ENCODE results near the gene FXYD6.

The FXYD6 gene

DNA sequence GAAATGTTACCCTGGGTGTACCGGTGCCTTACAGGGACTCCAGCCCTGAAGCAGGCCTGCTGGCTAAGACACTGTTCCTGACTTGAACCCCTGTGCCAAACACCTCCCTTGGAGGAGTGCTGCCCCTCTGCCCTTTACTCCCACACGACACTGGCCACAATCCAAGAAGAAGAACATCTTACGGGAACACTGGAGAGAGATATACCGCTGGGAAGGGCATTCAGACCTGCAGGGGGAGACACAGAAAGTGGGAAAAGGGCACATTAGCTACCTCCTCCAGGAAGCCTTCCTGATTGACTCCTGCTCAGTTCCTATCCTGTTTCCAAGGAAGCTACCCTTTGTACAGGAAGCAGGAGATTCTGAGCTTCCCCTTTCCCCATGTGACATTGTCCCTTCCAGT lies 34.1 kb upstream of the FXYD6 start:
- DNase-seq = no peak

DNA sequence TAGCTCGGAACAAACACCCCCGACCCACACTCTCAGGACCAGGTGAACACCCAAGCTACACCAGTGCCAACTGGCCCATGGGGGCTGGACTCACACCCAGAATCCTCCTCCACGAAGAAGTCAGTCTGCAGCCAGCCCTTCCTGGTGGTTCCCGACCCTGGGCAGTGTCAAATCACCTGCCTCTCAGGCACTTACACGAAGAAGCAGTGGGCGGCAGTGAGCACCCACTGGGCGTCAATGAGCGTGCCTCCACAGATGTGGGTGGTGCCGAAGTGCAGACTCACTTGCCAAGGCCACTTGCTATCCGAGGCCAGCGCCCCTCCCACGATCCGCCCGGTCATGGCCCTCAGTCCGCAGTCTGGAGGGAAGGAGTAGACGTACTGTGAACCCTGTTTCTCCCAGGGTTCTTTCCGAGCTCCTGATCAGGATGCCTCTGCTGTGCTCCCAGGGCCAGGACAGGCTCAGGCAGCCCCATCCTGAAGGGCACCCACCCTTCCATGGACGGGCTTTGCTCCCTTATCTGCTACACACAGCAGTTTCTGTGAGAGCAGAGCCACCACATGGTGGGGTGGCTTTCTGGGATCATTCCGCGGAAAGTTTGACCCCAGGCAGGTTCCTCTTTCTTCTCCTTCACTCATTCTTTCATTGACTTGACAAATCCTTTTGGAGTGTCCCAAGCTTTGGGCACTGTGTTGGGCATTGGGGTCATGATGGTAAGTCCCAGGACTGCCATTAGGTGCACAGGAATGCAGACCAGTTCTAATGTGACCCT lies 33.3 kb upstream of the FXYD6 start:
- DNase-seq = no peak

GRCh38 chr11:117908959-117909610 lies 32.6 kb upstream of the FXYD6 start:
- no peak for DNase-seq

- DNase-seq = no peak
Observed at GRCh38 chr11:117908109-117908895, 31.8 kb upstream of the FXYD6 start.

- peak; percentile 89 for DNase-seq
Observed at GRCh38 chr11:117907276-117908108, 31.0 kb upstream of the FXYD6 start.

DNA sequence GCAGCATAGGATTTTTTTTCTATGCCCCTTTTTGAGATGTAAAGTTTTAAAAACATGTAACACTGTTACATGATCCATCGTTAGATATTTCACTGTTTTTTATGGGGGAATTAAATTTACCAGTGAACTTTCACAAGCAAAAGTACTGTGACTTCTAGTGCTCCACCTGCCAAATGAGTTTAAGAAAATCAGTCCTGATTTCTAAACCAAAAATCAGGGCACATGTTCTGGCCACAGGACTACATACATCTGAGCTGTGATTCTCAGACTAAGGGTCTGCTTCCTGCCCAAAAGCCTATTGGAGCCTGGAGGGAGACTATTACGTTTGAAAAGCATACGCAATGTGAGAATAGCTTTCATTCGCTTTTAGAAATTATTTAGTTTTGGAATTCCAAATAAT lies 30.3 kb upstream of the FXYD6 start:
- DNase-seq = no peak

- peak; percentile 31 for DNase-seq
Observed at GRCh38 chr11:117906126-117906525, 29.7 kb upstream of the FXYD6 start.

DNA sequence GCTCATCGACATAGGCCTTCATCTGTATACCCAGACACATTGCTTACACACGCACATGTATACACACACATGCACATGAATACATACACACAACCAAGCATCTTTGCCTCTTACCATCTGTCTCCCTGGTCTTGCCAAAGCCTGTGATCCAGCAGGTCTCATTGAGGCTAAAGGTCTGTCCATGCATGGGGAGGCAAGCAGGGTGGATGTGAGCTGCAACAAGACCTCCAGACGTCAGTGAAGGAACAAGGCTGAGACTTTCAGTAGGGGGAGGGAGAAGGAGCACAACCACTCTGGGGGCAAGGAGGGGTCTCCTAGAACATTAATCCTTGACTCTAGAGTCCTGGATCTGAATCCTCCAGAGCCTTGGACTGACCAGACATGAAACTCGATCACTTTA lies 29.1 kb upstream of the FXYD6 start:
- DNase-seq = no peak

- no peak for DNase-seq
Observed at GRCh38 chr11:117903505-117904382, 27.3 kb upstream of the FXYD6 start.

DNA sequence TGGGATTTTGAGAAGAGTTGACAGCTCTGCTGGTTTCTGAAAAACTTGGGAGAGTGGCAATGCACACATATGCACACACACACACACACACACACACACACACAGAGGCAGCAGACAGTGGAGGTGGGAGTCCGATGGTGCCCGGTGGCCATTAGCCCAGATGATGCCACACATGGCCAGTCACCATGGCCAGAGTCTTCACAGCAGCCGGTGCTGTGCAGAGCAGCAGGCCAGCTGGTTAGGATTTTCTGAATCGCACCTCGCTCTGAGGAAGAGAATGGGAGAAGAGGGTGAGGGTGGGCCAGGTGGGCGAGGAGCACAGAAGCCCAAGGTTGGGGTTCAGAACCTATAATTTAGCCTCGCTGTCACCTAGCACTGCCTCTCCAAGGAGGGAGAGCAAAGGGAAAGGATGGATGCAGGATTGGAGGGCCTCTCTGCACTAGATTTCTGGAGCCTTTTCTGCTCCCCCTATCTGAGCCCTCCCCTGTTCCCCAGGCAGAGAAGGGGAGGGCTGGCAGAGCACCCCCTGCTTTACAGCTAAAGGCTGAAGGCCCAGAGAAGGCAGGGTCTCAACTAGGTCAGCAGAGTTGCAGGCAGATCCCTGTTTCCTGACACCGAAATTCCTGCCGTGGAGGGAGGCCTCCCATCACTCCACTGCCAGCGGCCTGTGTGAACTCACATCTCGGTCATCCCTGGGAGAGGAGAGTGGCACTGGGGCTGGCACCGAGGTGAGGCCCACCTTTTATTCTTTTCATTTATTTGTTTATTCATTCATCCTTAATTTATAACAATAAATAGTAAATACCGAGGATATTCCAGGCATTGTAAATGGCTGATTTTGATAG lies 25.8 kb upstream of the FXYD6 start:
- no peak for DNase-seq

DNA sequence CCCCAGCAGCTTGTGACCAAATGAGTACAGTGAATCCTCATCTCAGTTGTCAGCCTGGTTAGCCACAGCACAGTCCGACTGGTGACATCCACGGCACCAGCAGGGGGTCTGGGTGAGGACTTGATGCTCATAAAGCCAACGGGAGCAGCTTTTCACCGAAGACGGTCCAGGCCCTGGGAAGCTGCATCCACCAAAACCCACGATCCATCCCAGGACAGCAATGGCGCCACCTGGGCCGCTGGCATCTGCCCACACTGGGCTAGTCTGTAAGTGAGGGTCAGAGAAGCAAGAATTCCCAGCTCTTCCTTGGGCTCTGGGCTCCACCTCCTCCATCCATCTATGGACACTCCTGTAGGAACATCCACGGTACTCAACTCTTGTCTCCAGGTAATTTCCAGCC lies 25.1 kb upstream of the FXYD6 start:
- DNase-seq = no peak

DNA sequence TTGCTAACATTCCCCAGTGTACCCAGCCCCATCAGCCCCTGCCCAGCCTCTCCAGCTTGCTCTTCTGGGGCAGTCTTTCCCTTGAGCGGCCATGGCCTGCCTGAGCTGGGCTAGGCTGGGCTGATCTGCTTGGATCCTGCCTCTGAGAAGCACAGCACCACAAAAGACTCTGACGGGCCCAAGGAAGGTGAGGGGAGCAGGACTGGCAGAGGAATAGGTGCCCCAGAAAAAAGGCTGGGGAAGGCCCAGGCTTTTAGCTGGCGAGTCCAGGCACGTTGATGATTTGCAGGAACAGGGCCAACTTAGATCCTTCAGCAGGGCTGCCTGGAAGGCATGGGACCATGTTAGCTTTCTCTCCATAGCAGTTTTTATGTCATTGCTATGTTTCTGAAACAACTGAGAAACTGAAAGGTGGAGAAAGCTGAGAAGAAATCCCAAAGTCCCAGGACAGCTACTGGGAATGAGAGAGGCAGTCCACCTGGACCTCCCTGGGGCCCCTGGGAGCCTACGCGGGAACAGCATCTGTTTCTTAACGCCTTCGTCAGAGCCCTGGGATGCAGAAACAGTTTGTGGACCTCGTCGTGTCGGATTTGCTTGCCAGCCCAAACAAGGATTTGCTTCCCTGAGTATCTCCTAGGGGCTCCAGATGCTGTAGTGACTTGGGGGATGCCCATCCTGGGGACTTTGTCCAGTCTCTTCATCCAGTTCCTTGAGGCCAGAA lies 24.4 kb upstream of the FXYD6 start:
- DNase-seq = no peak

- DNase-seq = no peak
Observed at GRCh38 chr11:117900121-117900648, 23.7 kb upstream of the FXYD6 start.

DNA sequence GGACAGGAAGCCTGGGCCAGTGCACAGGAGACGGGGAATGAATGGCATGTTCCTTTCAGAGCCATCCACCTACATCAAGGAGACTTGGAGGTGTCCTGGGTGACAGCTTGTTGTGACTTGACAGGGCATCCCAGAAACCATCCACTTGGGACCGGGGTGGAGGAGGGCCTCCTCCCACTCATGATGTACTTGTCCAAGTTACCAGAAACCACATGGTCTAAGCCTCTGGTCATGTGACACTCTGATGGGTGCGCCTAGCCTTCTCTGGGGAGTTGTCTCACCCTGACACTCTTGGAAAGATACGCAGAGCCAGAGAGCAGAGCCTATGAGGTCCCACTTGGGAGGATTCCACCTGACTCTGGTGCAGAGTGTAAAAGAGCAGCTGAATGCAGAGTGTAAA lies 21.6 kb upstream of the FXYD6 start:
- no peak for DNase-seq

DNA sequence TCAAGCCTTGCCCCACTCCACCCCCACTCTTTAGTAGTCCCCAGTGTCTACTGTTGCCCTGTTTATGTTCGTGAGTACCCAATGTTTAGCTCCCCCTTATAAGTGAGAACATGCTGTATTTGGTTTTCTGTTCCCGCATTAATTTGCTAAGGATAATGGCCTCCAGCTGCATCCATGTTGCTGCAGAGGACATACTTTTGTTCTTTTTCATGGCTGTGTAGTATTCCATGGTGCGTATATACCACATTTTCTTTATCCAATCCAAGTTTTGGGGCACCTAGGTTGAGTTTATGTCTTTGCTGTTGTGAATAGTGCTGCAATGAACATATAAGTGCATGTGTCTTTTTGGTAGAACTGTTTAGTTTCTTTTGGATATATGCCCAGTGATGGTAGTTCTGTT lies 16.2 kb upstream of the FXYD6 start:
- no peak for DNase-seq

- DNase-seq = no peak
Observed at GRCh38 chr11:117891362-117891761, 14.9 kb upstream of the FXYD6 start.

DNA sequence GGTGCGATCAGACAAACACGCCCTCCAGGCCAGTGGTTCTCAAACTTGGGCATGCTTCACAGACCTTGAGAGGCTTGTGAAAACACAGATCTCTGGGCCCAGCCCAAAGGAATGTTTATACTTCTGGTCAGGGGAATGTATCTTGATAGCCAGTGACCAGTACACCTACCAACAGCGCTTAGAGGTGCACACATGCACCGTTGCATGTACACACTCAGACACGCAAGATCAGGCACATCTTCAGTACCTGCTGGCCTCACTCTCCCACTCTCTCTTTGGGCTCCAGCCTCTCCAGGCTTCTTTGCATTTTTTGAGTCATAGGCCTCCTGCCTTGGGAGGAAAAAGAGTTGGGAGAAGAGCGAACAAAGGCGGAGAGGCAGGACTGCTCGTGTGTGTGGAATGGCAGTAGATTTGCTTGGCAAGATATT lies 11.7 kb upstream of the FXYD6 start:
- DNase-seq = no peak

- no peak for DNase-seq
Observed at GRCh38 chr11:117887431-117888138, 11.1 kb upstream of the FXYD6 start.

DNA sequence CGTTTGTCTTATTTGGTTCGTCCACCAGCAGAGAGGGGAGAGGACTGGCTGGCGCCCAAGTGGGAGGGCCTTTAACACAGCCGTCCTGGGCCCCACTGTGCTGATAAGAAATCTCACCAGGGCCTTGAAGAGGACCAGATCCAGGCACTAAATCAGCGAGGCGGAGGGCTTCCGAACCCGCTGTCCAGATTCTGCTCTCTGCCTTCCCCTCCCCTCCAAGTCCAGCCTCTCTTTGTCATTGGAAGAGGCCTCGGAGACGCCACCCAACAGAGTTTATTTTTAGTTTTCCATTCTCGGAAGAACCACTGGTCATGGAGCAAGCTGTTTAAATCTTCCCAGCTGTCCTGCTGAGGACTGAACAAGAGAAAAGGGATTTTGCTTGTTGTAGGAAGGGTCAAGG lies 9.3 kb upstream of the FXYD6 start:
- DNase-seq = no peak
